NT2/D1 (cell line): ENCODE results near the gene ZNF683.

Experiments used
- SUZ12 ChIP-seq: IDR thresholded peaks from 2 replicates; pipeline ENCODE4 v1.6.1; 2011; ENCODE audit not compliant: insufficient read length, insufficient read depth; ENCODE audit errors: extremely low read depth
- YY1 ChIP-seq: IDR thresholded peaks from 2 replicates; pipeline ENCODE4 v1.6.1; 2011; ENCODE audit not compliant: insufficient read length, insufficient read depth

DNA sequence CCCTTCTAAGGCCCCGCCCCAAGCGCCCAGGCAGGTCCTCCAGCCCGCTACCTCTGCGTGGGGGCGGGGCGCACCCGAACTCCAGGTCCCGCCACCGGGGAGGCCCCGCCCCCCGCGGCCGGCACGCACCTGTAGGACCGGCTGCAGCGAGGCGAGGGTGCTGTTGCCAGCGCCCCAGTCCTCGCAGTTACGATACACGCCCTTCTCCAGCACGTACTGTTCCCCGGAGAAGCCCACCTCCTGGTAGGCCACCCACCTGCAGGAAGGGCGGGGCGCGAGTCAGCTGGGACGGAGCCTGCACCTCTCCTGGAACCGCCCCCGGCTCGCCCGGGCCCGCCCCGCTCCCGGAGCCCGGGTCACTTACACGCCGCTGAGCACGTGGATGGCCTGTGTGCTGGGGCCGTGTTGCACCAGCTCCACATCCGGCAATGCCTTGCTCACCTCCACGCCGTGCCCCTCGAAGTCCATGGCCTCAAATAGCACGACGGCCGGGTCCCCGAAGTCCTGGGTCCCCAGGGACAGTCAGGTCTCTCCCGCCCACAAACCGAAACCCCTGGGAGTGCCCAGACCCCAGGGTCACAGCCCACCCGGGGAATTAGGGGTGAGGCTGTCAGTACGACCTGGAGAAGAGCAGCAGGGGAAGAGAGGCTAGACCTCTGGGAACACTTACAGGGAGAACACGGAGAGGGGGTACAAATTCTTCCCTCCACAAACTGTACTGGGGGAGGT, 35.9 kb downstream of the ZNF683 start:
- no peak for TF ChIP-seq YY1
- no peak for TF ChIP-seq SUZ12
